GM18870 (cell line): ENCODE measurements around the gene MKRN3.
"Not testable (repeated sequence)": the region's sequence is repeated elsewhere in the genome, so short reads cannot be mapped to it uniquely, and the experiment has no call there.

Source experiments
- ATAC-seq: cut with Tn5 transposase; IDR thresholded peaks from one replicate; pipeline ENCODE4 v1.9.1; 2021; ENCODE audit warnings: moderate library complexity; ENCODE audit not compliant: unreplicated experiment

MKRN3 gene

DNA sequence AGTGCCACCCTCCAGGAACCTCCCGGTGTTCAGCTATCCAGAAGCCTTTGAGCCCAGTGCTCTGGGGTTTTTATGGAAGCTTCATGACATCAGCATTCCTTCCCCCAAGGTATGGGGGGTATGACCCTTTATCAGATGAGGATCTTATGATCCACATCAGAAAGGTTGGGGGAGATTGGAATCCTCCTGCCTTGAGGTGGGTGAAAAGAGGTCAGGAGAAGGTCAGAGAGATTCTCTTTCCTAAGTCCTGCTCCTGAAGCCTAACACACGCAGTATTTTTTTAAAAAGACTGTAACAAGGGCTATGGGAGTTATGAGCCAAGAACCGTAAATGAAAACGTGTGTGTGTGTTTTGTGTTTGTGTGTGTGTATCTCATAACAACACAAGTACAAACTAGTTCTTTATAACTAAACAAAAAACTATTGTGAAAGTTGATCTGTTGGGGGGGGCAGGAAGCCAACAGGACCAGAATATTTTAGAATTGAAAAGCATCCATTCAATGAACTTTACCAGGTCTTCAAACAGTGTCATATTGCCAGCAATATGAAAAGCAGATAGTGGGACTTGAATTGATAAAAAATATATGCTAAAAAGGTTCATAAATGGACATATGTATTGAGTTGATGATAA lies 13.2 kb downstream of the MKRN3 start:
- no peak for ATAC-seq

DNA sequence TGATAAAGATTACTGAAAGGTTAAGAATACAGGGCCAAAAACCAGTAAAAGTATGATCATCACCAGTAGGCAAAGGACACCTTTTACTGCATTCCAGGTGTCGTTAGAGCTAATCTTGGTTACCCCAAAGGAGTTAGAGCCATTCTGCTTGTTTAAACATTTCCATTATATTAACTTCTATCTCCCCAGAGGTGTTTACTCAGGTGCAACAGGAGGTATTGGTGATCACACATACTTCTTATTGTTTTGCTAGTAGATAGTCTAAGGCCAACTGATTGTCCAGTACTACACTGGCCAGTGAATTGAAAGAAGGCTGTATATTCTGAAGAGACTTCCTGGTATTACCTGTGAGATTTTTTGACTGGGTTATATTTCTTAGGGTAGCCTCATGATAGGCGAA lies 22.8 kb downstream of the MKRN3 start:
- no peak for ATAC-seq

DNA sequence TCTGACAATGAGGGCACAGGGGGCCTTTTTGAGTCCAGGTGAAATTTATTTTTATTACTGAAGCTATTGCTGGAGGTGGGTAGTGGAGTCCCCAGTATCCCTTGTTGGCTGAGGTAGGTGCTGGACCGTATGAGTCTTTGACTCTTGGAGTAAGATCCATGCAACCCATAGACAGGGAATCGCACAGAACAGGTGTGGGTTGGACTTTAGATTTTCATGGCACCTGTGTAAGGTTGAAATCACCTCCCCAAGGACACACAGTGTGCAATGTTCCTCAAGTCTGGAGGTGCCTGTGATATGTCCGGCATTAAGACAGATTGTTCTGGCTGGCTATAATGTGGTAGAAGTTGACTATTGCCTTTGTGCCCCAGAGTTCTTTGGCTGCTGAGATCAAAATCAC lies 23.5 kb downstream of the MKRN3 start:
- no peak for ATAC-seq

- ATAC-seq, result no peak
Observed at GRCh38 chr15:23594252-23594770, 28.8 kb downstream of the MKRN3 start.

GRCh38 chr15:23595368-23595767 lies 29.9 kb downstream of the MKRN3 start:
- no peak for ATAC-seq

GRCh38 chr15:23596736-23597135 lies 31.3 kb downstream of the MKRN3 start:
- ATAC-seq, result no peak

DNA sequence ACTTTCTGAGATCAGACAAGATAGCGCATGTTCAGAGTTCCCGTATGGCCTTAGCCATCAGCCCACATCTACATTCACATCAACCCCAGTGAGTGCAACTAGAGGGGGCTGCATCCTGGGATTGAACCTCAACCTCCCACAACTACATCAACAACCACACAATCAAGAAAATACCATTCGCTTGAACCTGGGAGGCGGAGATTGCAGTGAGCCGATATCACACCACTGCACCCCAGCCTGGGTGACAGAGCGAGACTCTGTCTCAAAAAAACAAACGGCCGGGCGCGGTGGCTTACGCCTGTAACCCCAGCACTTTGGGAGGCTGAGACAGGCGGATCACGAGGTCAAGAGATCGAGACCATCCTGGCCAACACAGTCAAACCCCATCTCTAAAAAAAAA lies 31.8 kb downstream of the MKRN3 start:
- not testable (repeated sequence) for ATAC-seq

DNA sequence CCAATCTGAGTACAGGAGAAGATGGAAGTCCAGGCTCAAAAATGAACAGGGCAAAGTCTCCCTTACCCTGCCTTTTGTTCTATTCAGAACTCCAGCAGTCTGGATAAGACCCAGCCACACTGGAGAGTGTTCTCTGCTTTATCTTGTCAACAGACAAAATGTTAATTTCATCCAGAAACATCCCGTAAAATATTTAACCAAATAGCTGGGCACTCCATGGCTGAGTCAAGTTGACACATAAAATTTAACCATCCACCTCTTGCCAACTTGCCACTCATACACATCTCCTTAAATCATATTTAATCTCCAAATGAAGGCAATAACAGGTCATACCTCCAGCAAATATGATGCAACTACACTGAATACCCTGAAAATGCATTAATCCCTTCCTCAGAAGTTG lies 33.6 kb downstream of the MKRN3 start:
- ATAC-seq, result no peak

DNA sequence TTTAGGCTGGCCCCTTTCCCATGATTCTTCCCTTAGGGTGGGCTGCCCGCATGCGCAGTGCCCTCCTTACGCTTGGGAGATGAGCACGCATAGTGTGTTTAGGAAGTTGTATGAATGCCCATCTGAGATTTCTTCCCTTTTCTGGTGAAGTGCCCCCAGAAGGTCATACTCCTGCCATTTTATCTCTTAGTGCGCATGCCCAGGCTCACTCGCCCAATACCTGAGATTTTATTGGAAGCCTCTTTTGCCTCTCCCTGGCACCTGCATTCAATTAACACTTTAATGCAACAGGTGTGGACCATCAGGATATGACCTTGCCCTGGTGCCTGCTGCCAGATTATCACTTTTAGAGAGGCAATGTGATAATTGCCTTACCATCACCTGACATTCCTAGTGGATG lies 36.6 kb downstream of the MKRN3 start:
- ATAC-seq, result no peak

DNA sequence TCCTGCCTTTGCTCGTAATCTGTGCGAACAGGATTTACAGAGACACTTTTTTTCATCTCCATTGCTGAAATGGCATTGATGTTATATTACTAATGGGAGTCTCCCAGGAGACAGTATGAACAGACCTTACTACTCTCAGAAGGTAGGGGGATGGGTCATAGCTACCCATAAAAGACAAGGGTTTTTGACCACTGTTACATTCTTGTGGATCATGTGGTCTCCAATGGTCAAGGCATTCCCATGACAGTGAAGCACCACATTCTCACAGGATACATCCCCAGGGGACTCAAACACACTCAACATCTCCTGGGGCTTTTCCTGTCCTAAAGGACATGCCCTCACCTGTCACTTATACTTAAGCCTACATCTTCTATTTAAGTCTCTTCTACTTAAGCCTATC lies 40.8 kb downstream of the MKRN3 start:
- ATAC-seq, result no peak

GRCh38 chr15:23616536-23616935 lies 51.1 kb downstream of the MKRN3 start:
- ATAC-seq, result no peak
